Retinal pigment epithelial cell (primary cell): ENCODE measurements around the gene GRK3.
A peak's percentile ranks its signal among the peaks of the same experiment; 100 is the strongest.

Experiments used
- DNase-seq: peaks from one replicate; pipeline ENCODE4 v3.0.0-alpha.2; 2010; ENCODE audit warnings: low read depth
- H3K4me3 ChIP-seq: 2 replicates; pipeline ENCODE4 v1.5.1; 2011; ENCODE audit warnings: mild to moderate bottlenecking, low read length, control low read depth, moderate library complexity
- CTCF ChIP-seq: conservative IDR thresholded peaks from 2 replicates; pipeline ENCODE4 v1.5.1; 2011; ENCODE audit warnings: low read depth, low read length, control low read depth, inconsistent platforms

Gene GRK3

GRCh38 chr22:25763239-25763777 lies 198.8 kb downstream of the GRK3 start:
- H3K4me3 ChIP-seq = no peak overlapping the region
- TF ChIP-seq CTCF = no peak
- no peak for DNase-seq

GRCh38 chr22:25764270-25765015 lies 200.0 kb downstream of the GRK3 start:
- DNase-seq = no peak
- TF ChIP-seq CTCF = peak; percentile 37
- no peak overlapping the region for H3K4me3 ChIP-seq

- TF ChIP-seq CTCF = no peak
- H3K4me3 ChIP-seq = no peak overlapping the region
- no peak for DNase-seq
These were observed 200.5 kb downstream of the GRK3 start for GRCh38 chr22:25765016-25765367.

GRCh38 chr22:25765801-25766200 lies 201.3 kb downstream of the GRK3 start:
- DNase-seq = no peak
- no peak overlapping the region for H3K4me3 ChIP-seq
- no peak for TF ChIP-seq CTCF

- H3K4me3 ChIP-seq = no peak overlapping the region
- no peak for TF ChIP-seq CTCF
- no peak for DNase-seq
These were observed 201.9 kb downstream of the GRK3 start for GRCh38 chr22:25766418-25766817.

GRCh38 chr22:25770333-25770732 lies 205.9 kb downstream of the GRK3 start:
- no peak for TF ChIP-seq CTCF
- no peak for DNase-seq
- H3K4me3 ChIP-seq = no peak overlapping the region

GRCh38 chr22:25772288-25772687 lies 207.8 kb downstream of the GRK3 start:
- no peak for DNase-seq
- no peak overlapping the region for H3K4me3 ChIP-seq
- no peak for TF ChIP-seq CTCF
